NCI-H345 (cell line): ENCODE data around the gene SLC9A9.
"Not testable (repeated sequence)": the region's sequence is repeated elsewhere in the genome, so short reads cannot be mapped to it uniquely, and the experiment has no call there.

Experiments used
- DNase-seq: peaks from one replicate; lab custom pipeline; 2025; lab: John Stamatoyannopoulos, UW

SLC9A9 gene

GRCh38 chr3:143283432-143284128, 564.7 kb downstream of the SLC9A9 start:
- DNase-seq = no peak

- DNase-seq = no peak
These were observed 567.3 kb downstream of the SLC9A9 start for GRCh38 chr3:143280984-143281383.

- DNase-seq = not testable (repeated sequence)
These were observed 568.7 kb downstream of the SLC9A9 start for GRCh38 chr3:143279567-143279966.

GRCh38 chr3:143278721-143279120, 569.5 kb downstream of the SLC9A9 start:
- no peak for DNase-seq

GRCh38 chr3:143277531-143277930, 570.7 kb downstream of the SLC9A9 start:
- no peak for DNase-seq

GRCh38 chr3:143276592-143276991, 571.7 kb downstream of the SLC9A9 start:
- DNase-seq = no peak

- DNase-seq = no peak
These were observed 574.1 kb downstream of the SLC9A9 start for GRCh38 chr3:143273975-143274690.

- no peak for DNase-seq
These were observed 577.1 kb downstream of the SLC9A9 start for GRCh38 chr3:143271136-143271535.

GRCh38 chr3:143269741-143270140, 578.5 kb downstream of the SLC9A9 start:
- DNase-seq = no peak

- DNase-seq = no peak
These were observed 580.3 kb downstream of the SLC9A9 start for GRCh38 chr3:143267989-143268388.

- no peak for DNase-seq
These were observed 581.3 kb downstream of the SLC9A9 start for GRCh38 chr3:143266927-143267326.

- DNase-seq = no peak
These were observed 581.8 kb downstream of the SLC9A9 start for GRCh38 chr3:143266511-143266910.

- DNase-seq = no peak
These were observed 582.7 kb downstream of the SLC9A9 start for GRCh38 chr3:143265501-143266070.

- DNase-seq = no peak
These were observed 584.3 kb downstream of the SLC9A9 start for GRCh38 chr3:143263852-143264513.

GRCh38 chr3:143261848-143262247, 586.4 kb downstream of the SLC9A9 start:
- no peak for DNase-seq

GRCh38 chr3:143258692-143259091, 589.6 kb downstream of the SLC9A9 start:
- DNase-seq = no peak

- no peak for DNase-seq
These were observed 591.9 kb downstream of the SLC9A9 start for GRCh38 chr3:143256416-143256815.

- DNase-seq = no peak
These were observed 592.5 kb downstream of the SLC9A9 start for GRCh38 chr3:143255739-143256138.

- no peak for DNase-seq
These were observed 595.3 kb downstream of the SLC9A9 start for GRCh38 chr3:143252931-143253330.

GRCh38 chr3:143249014-143249413, 599.3 kb downstream of the SLC9A9 start:
- DNase-seq = no peak

- DNase-seq = no peak
These were observed 601.2 kb downstream of the SLC9A9 start for GRCh38 chr3:143247073-143247472.

GRCh38 chr3:143245692-143246091, 602.6 kb downstream of the SLC9A9 start:
- DNase-seq = no peak
